ENCODE results near the gene KLK14.
A peak's percentile ranks its signal among the peaks of the same experiment; 100 is the strongest.

The KLK14 gene

GRCh38 chr19:51108066-51108804 is 25.5 kb upstream of the KLK14 start, which contains the start of gene CTU1:
TSS of gene CTU1 (minus strand) at chr19:51108409. CDS start at chr19:51104569, 3,840 bp downstream.
- DNase-seq = peak; percentile 98

GRCh38 chr19:51107406-51108065 is 24.8 kb upstream of the KLK14 start:
- DNase-seq = no peak

GRCh38 chr19:51103926-51104341 is 21.2 kb upstream of the KLK14 start:
- DNase-seq = peak; percentile 50

- no peak for DNase-seq
Observed at GRCh38 chr19:51102991-51103390, 20.3 kb upstream of the KLK14 start.

GRCh38 chr19:51101171-51101865 is 18.6 kb upstream of the KLK14 start:
- DNase-seq = no peak

- DNase-seq = no peak
Observed at GRCh38 chr19:51100601-51101000, 17.9 kb upstream of the KLK14 start.

GRCh38 chr19:51099047-51099382 is 16.3 kb upstream of the KLK14 start:
- no peak for DNase-seq

- DNase-seq = peak; percentile 63
Observed at GRCh38 chr19:51098365-51099046, 15.8 kb upstream of the KLK14 start.

GRCh38 chr19:51097796-51098195 is 15.1 kb upstream of the KLK14 start:
- DNase-seq = no peak

- DNase-seq = peak; percentile 69
Observed at GRCh38 chr19:51097166-51097738, 14.6 kb upstream of the KLK14 start.

GRCh38 chr19:51096473-51097165 is 13.9 kb upstream of the KLK14 start:
- DNase-seq = no peak

- no peak for DNase-seq
Observed at GRCh38 chr19:51094696-51095279, 12.1 kb upstream of the KLK14 start.

GRCh38 chr19:51093510-51094345 is 11.0 kb upstream of the KLK14 start:
- DNase-seq = no peak

- DNase-seq = no peak
Observed at GRCh38 chr19:51093101-51093500, 10.4 kb upstream of the KLK14 start.

GRCh38 chr19:51091895-51092873 is 9.5 kb upstream of the KLK14 start:
- no peak for DNase-seq

- DNase-seq = no peak
Observed at GRCh38 chr19:51091126-51091525, 8.4 kb upstream of the KLK14 start.

GRCh38 chr19:51090471-51090870 is 7.8 kb upstream of the KLK14 start:
- DNase-seq = no peak

- no peak for DNase-seq
Observed at GRCh38 chr19:51089786-51090185, 7.1 kb upstream of the KLK14 start.

GRCh38 chr19:51086153-51086850 is 3.6 kb upstream of the KLK14 start:
- DNase-seq = no peak

Data from right forelimb (tissue), 1 donor.